Activated naive CD4-positive, alpha-beta T cell (primary cell): ENCODE data around the gene MAP1B.

Source experiments
- DNase-seq, 4 experiments: peaks; one replicate each; lab custom pipeline; 2025; lab: John Stamatoyannopoulos, UW

Gene MAP1B

GRCh38 chr5:72252008-72252407 lies 144.7 kb downstream of the MAP1B start:
- DNase-seq, result no peak

GRCh38 chr5:72252574-72253155 lies 145.4 kb downstream of the MAP1B start:
- no peak for DNase-seq

- DNase-seq, result no peak
Measured at GRCh38 chr5:72255237-72255636, 148.0 kb downstream of the MAP1B start.

DNA sequence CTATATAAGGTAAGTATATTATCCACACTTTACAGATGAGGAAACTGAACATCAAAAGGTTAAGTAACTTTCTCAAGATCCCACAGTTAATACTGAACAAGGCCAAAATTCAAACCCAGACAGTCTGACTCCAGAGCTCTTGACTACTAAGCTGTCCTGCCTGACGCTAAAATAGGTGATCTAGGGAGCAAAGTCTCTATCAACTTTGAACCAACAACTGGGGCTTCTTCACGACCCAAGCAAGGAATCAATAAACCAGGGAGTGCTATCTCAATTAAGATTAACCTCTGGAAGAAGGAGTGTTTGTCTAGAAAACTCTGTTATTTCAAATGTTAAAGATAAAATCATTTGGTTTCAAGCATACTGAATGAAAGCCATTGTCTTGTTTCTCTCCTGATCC lies 148.4 kb downstream of the MAP1B start:
- no peak for DNase-seq

DNA sequence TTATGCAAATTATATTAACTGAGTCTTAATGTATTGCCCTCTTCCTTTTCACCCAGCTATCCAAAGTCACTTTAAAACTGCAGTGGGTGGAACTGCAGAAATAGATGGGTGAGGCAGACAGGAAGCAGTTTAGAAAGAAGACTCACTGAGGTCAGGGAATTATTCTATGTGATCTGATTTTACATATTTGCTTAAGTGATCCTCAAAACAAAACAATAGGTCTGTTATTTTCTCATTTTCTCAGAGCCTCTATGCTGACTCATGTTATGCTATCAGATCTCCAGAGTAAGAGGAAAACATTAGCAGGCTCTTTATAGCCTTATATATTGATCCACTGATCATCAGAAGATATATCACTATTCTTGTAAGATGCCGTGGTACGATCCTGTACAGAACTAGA lies 149.3 kb downstream of the MAP1B start:
- DNase-seq, result no peak
